ENCODE data around the gene APLP2. TPM values are rescaled to one million over a fixed set of nuclear protein-coding genes. Genes with fewer than 3 reads are reported as not detected.

APLP2 gene
- total and polyA plus RNA-seq, 4 donors, result 190 to 337 (median 233) TPM

DNA sequence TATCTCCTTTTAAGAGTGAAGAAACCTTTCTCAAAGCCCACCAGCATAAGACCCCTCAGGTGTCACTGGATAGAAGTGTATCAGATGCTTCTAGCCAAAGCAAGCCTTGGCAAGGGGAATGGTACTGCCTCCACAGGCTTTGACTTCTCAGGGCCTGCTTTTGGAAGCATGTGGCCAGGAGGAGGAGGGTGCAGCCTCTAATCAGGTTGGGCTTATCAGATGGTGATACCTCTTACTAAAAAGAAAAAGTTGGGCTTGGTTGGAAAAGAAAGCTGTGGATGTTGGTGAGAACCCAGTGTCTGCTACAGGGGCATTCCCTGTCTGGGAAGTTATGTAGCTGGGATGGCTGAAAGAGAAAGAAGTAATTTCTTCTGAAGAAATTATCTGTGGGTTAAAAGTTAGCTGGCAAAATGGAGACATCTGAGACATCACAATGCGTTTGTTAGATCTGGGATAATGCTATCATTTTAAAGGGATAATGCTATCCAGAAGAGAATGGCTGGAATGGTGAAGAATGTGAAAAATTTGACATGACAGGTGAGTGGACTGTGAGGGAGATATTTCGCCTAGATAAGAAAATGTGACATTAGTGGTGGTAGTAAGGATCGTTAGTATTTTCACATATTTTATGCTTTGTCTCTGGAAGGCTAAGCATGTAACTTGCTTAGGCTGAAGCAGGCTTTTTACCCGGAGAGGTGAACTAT is 7.2 kb downstream of the APLP2 start:
- H3K9ac ChIP-seq (ENCODE audit: low read depth in 1 of 2, low read length in 2 of 2), result no peak overlapping the region
- no peaks in the 10 kb centered on the region for H3K36me3 ChIP-seq (ENCODE audit: control insufficient read depth in 4 of 4, insufficient read depth in 3 of 4, low read depth in 1 of 4, low read length in 3 of 4)
- TF ChIP-seq YY1 (IDR thresholded peaks at IDR 0.05), result no peak
- no peak overlapping the region for H3K4me3 ChIP-seq (ENCODE audit: low read depth in 1 of 3, low read length in 3 of 3)
- H3K9me3 ChIP-seq (ENCODE audit: control insufficient read depth in 4 of 4, low read length in 3 of 4), result no peaks in the 10 kb centered on the region
- H3K27me3 ChIP-seq (ENCODE audit: control insufficient read depth in 4 of 4, insufficient read depth in 4 of 4, low read length in 3 of 4), result no peaks in the 10 kb centered on the region
- peaks cover 0 to 9% (median 4%) of the 10 kb centered on the region in 4 donors for H3K4me1 ChIP-seq (ENCODE audit: control insufficient read depth in 4 of 4, insufficient read depth in 4 of 4, low read length in 3 of 4)
- no peak for DNase-seq (ENCODE audit: low spot score)
- 82% methylated on average over 4 of the region's 4 CpGs for WGBS
- no peak overlapping the region for H3K27ac ChIP-seq (ENCODE audit: low read depth in 1 of 2, low read length in 2 of 2)

DNA sequence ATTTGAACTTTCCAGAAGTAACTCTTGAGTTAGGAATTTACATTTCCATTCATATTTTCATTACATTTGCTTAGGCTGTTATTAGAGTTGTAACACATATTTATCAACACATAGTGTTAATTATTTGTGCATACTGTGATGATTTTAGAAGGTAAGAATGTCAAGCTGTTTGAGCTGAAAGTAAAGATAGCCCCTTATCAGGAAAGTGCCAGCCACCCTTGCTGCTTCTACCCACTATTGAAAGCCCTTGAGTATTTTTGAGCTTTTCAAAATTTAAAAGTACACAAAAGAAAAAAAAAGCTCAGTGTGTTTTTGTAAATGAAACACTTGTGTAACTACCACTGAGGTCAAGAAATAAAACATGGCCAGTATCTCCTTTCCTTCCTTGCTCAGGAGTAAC is 8.0 kb downstream of the APLP2 start:
- H3K9me3 ChIP-seq (ENCODE audit: control insufficient read depth in 4 of 4, low read length in 3 of 4), result no peaks in the 10 kb centered on the region
- H3K27me3 ChIP-seq (ENCODE audit: control insufficient read depth in 4 of 4, insufficient read depth in 4 of 4, low read length in 3 of 4), result no peaks in the 10 kb centered on the region
- H3K27ac ChIP-seq (ENCODE audit: low read depth in 1 of 2, low read length in 2 of 2), result no peak overlapping the region
- DNase-seq (ENCODE audit: low spot score), result no peak
- H3K9ac ChIP-seq (ENCODE audit: low read depth in 1 of 2, low read length in 2 of 2), result no peak overlapping the region
- TF ChIP-seq, protein P1, sequence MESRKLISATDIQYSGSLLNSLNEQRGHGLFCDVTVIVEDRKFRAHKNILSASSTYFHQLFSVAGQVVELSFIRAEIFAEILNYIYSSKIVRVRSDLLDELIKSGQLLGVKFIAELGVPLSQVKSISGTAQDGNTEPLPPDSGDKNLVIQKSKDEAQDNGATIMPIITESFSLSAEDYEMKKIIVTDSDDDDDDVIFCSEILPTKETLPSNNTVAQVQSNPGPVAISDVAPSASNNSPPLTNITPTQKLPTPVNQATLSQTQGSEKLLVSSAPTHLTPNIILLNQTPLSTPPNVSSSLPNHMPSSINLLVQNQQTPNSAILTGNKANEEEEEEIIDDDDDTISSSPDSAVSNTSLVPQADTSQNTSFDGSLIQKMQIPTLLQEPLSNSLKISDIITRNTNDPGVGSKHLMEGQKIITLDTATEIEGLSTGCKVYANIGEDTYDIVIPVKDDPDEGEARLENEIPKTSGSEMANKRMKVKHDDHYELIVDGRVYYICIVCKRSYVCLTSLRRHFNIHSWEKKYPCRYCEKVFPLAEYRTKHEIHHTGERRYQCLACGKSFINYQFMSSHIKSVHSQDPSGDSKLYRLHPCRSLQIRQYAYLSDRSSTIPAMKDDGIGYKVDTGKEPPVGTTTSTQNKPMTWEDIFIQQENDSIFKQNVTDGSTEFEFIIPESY (IDR thresholded peaks at IDR 0.05), result no peak
- TF ChIP-seq FOXA2 (IDR thresholded peaks at IDR 0.05) (no peak), SP1 (IDR thresholded peaks at IDR 0.05) (no peak), HNF4G (IDR thresholded peaks at IDR 0.05) (no peak), HNF4A (conservative IDR thresholded peaks at IDR 0.05) (no peak), RXRA (IDR thresholded peaks at IDR 0.05) (no peak)
- TF ChIP-seq, protein P2, sequence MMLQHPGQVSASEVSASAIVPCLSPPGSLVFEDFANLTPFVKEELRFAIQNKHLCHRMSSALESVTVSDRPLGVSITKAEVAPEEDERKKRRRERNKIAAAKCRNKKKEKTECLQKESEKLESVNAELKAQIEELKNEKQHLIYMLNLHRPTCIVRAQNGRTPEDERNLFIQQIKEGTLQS (IDR thresholded peaks at IDR 0.05), result no peak
- H3K4me3 ChIP-seq (ENCODE audit: low read depth in 1 of 3, low read length in 3 of 3), result no peak overlapping the region
- no peaks in the 10 kb centered on the region for H3K36me3 ChIP-seq (ENCODE audit: control insufficient read depth in 4 of 4, insufficient read depth in 3 of 4, low read depth in 1 of 4, low read length in 3 of 4)
- H3K4me1 ChIP-seq (ENCODE audit: control insufficient read depth in 4 of 4, insufficient read depth in 4 of 4, low read length in 3 of 4), result peaks cover 0 to 4% (median 0%) of the 10 kb centered on the region in 4 donors

DNA sequence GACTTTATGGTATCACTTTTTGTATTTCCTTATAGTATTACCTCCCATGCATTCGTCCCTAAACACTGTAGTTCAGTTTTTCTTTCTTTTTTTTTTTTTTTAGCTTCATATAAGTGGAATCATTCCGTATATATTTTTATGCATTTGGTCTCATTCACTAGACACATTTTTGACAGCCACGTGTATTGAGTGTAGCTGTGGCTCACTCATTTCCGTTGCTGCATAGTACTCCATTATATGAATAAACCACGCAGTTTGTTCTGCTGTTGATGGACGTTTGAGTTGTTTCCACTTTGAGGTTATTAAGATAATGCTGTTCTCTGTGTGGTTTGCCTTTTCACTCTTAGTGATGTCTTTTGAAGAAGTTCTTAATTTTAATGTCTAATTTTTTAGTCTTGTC is 8.4 kb downstream of the APLP2 start:
- TF ChIP-seq, protein P3, sequence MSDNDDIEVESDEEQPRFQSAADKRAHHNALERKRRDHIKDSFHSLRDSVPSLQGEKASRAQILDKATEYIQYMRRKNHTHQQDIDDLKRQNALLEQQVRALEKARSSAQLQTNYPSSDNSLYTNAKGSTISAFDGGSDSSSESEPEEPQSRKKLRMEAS (IDR thresholded peaks at IDR 0.05), result no peak
- TF ChIP-seq, protein P4, sequence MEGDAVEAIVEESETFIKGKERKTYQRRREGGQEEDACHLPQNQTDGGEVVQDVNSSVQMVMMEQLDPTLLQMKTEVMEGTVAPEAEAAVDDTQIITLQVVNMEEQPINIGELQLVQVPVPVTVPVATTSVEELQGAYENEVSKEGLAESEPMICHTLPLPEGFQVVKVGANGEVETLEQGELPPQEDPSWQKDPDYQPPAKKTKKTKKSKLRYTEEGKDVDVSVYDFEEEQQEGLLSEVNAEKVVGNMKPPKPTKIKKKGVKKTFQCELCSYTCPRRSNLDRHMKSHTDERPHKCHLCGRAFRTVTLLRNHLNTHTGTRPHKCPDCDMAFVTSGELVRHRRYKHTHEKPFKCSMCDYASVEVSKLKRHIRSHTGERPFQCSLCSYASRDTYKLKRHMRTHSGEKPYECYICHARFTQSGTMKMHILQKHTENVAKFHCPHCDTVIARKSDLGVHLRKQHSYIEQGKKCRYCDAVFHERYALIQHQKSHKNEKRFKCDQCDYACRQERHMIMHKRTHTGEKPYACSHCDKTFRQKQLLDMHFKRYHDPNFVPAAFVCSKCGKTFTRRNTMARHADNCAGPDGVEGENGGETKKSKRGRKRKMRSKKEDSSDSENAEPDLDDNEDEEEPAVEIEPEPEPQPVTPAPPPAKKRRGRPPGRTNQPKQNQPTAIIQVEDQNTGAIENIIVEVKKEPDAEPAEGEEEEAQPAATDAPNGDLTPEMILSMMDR (IDR thresholded peaks at IDR 0.05; ENCODE audit: low read depth, low read length, missing input control), result no peak
- TF ChIP-seq FOXA2 (IDR thresholded peaks at IDR 0.05), result no peak
- TF ChIP-seq TAF1 (conservative IDR thresholded peaks at IDR 0.05), result no peak
- no peak for TF ChIP-seq NR2F2 (IDR thresholded peaks at IDR 0.05)
- no peak for DNase-seq (ENCODE audit: low spot score)
- peaks cover 0 to 4% (median 0%) of the 10 kb centered on the region in 4 donors for H3K4me1 ChIP-seq (ENCODE audit: control insufficient read depth in 4 of 4, insufficient read depth in 4 of 4, low read length in 3 of 4)

More for the DNA sequence above, 8.4 kb downstream of the APLP2 start:
- Histone ChIP-seq H3K9ac (ENCODE audit: low read depth in 1 of 2, low read length in 2 of 2) (no peak overlapping the region), H3K4me3 (ENCODE audit: low read depth in 1 of 3, low read length in 3 of 3) (no peak overlapping the region), H3K27ac (ENCODE audit: low read depth in 1 of 2, low read length in 2 of 2) (no peak overlapping the region), H3K27me3 (ENCODE audit: control insufficient read depth in 4 of 4, insufficient read depth in 4 of 4, low read length in 3 of 4) (no peaks in the 10 kb centered on the region), H3K9me3 (ENCODE audit: control insufficient read depth in 4 of 4, low read length in 3 of 4) (no peaks in the 10 kb centered on the region), H3K36me3 (ENCODE audit: control insufficient read depth in 4 of 4, insufficient read depth in 3 of 4, low read depth in 1 of 4, low read length in 3 of 4) (no peaks in the 10 kb centered on the region)
- WGBS, result 88% methylated on average over 6 of the region's 6 CpGs
